A549 treated with ZK216348 at 1 μM for 4 hours (cell line): ENCODE data around the gene TENM4. TPM values are rescaled to one million over a fixed set of nuclear protein-coding genes. Genes with fewer than 3 reads are reported as not detected.

Experiments used
- total RNA-seq: library from RNA; stranded (reverse); fragments of 200-300 nt; extraction: Qiagen RNA extraction; gene quantifications from 5 replicates; pipeline ENCODE4 v1.2.3, GENCODE V29; 2022; ENCODE audit warnings: low read depth

Gene TENM4
- total RNA-seq = 0.14 to 0.20 TPM in 2 of 5 replicates, not detected in the others

DNA sequence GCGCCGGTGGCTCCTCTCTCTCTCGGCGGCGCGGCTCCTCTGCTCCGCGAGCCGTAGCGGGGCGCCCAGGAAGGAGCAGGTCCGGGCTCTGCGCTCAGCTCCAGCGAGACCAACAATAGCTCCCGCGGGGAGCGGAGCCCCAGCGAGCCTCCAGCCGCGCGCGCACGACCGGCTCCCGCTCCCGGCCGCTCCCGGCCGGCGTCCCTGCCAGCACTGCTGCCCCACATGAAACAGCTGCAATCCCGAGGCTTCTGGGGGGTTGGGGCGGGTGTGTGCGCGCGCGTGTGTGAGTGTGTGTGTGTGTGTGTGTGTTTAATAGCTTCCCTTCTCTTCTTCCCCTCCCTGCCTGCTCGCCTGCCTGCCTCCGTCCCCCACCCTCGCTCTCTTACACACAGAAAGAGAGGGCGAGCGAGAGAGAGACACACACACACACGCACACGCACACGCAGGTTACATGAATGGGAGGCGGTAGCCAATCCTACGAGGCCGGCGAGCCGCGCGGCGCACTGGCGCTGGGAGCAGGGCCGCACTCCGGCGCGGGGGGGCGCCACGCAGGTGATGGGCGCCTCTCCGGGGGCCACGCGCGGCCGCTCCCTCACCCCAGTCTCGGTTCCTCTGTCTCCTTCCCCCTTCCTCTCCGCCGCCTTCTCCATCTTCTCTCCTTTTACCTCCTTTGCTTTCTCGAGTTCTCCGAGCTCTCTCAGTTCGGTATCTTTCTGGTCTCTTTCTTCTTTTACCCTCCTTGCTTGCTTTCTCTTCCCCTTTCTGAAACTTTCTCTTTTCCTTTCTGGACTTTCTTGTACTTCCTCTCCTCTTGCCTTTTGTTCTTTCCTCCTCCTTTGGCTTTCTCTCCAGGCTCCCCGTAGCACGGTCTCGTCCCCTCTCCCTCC lies at the start of gene TENM4:
Gene TENM4, minus strand, starts transcription at position 460 of the 890 bp plus-strand sequence. CDS start 371,086 bp downstream, outside the sequence.

